NCI-H2196 (cell line): ENCODE data around the gene OR52W1.

Source experiments
- DNase-seq: peaks from one replicate; lab custom pipeline; 2025; ENCODE audit not compliant: unreplicated experiment; lab: John Stamatoyannopoulos, UW

The OR52W1 gene

GRCh38 chr11:6199174-6199810 is at the start of gene OR52W1:
OR52W1 (plus strand) TSS chr11:6199224; CDS start chr11:6199224, 0 bp downstream.
- DNase-seq, result no peak

GRCh38 chr11:6151117-6151516 is 47.9 kb upstream of the OR52W1 start:
- DNase-seq, result no peak

- no peak for DNase-seq
Observed at GRCh38 chr11:6152126-6152525, 46.9 kb upstream of the OR52W1 start.

GRCh38 chr11:6156628-6157359 is 42.2 kb upstream of the OR52W1 start:
- no peak for DNase-seq

GRCh38 chr11:6170226-6170625 is 28.8 kb upstream of the OR52W1 start, which contains the start of gene OR52B2:
OR52B2 (minus strand) TSS chr11:6170326; CDS start chr11:6170326, 0 bp downstream.
- no peak for DNase-seq

GRCh38 chr11:6175440-6175839 is 23.6 kb upstream of the OR52W1 start:
- DNase-seq, result no peak

- no peak for DNase-seq
Observed at GRCh38 chr11:6191742-6192141, 7.3 kb upstream of the OR52W1 start.

- DNase-seq, result no peak
Observed at GRCh38 chr11:6194065-6194581, 4.9 kb upstream of the OR52W1 start.

GRCh38 chr11:6196396-6196795 is 2.6 kb upstream of the OR52W1 start:
- no peak for DNase-seq

GRCh38 chr11:6197466-6198200 is 1.4 kb upstream of the OR52W1 start:
- DNase-seq, result no peak

- no peak for DNase-seq
Observed at GRCh38 chr11:6200975-6201374, 2.0 kb downstream of the OR52W1 start.

GRCh38 chr11:6201481-6201880 is 2.5 kb downstream of the OR52W1 start:
- DNase-seq, result no peak

- no peak for DNase-seq
Observed at GRCh38 chr11:6202041-6202440, 3.0 kb downstream of the OR52W1 start.

GRCh38 chr11:6203327-6203726 is 4.3 kb downstream of the OR52W1 start:
- DNase-seq, result no peak

- DNase-seq, result no peak
Observed at GRCh38 chr11:6204706-6205105, 5.7 kb downstream of the OR52W1 start.

GRCh38 chr11:6205366-6205765 is 6.3 kb downstream of the OR52W1 start, which contains the start of gene C11orf42:
C11orf42 (plus strand) TSS chr11:6205557; CDS start chr11:6205616, 59 bp downstream.
- DNase-seq, result no peak

- no peak for DNase-seq
Observed at GRCh38 chr11:6206456-6207180, 7.6 kb downstream of the OR52W1 start.

- no peak for DNase-seq
Observed at GRCh38 chr11:6209801-6210200, 10.8 kb downstream of the OR52W1 start.

GRCh38 chr11:6210274-6210955 is 11.4 kb downstream of the OR52W1 start:
- DNase-seq, result no peak

- no peak for DNase-seq
Observed at GRCh38 chr11:6214530-6214929, 15.5 kb downstream of the OR52W1 start.
